HCT116 (cell line): ENCODE data around the gene BORCS8. TPM values are rescaled to one million over a fixed set of nuclear protein-coding genes. Genes with fewer than 3 reads are reported as not detected.

Experiments
- ATAC-seq: fragments of 200-7000 bp; cut with Tn5 transposase; 2 replicates; pipeline ENCODE4 v1.9.1; 2020; ENCODE audit warnings: mild to moderate bottlenecking, moderate library complexity
- BruUV-seq: library from RNA; stranded (reverse); fragments of 400-500 nt; replicated peaks from 2 replicates; lab custom pipeline; 2021; lab: Mats Ljungman, UMichigan
- CTCF ChIA-PET: fragments of 300-600 bp; sonication (Branson Sonifier 250); formaldehyde crosslinking; loops from one replicate; lab custom pipeline; 2021; ENCODE audit warnings: antibody characterized with exemption; lab: Charles Lee
- POLR2A ChIA-PET: fragments of 300-600, 350-600 bp; sonication (Branson Sonifier 250); formaldehyde crosslinking; loops from one replicate; lab custom pipeline; 2021; ENCODE audit warnings: antibody characterized with exemption; lab: Charles Lee
- RAD21 ChIA-PET, 2 experiments: fragments of 300-600 bp; sonication (Branson Sonifier 250); formaldehyde crosslinking; loops; one replicate each; lab custom pipeline; 2023; ENCODE audit warnings: low total read pairs in 2 of 2; ENCODE audit not compliant: uncharacterized antibody in 2 of 2, unreplicated experiment in 2 of 2, low non-redundant PET in 1 of 2; lab: Charles Lee
- DNase-seq: peaks from one replicate; pipeline ENCODE4 v3.0.0-alpha.2; 2010; ENCODE audit warnings: low read depth, low spot score
- H2AFZ ChIP-seq: fragments of 200-600 bp; shearing (Covaris generic), sonication (generic); 2 replicates; pipeline ENCODE4 v1.6.1; 2017; ENCODE audit warnings: low read depth, mixed run types, mixed read lengths, antibody characterized with exemption, low read length; ENCODE audit not compliant: poor library complexity, severe bottlenecking
- H3K27ac ChIP-seq: 2 replicates; pipeline ENCODE4 v1.5.1; 2012; ENCODE audit warnings: low read depth, low read length
- H3K27me3 ChIP-seq: fragments of 200-600 bp; sonication (generic); 2 replicates; pipeline ENCODE4 v1.6.1; 2016; ENCODE audit warnings: mixed run types, low read length, mixed read lengths; ENCODE audit not compliant: insufficient read depth
- H3K36me3 ChIP-seq, 2 experiments: fragments of 200-500 bp in 1 of 2; fragments of 200-600 bp in 1 of 2; sonication (Bioruptor generic) in 1 of 2; sonication (generic) in 1 of 2; 2 replicates each; pipeline versions ENCODE4 v1.5.1 to v1.6.1; 2014 to 2016; ENCODE audit warnings: low read length in 2 of 2, inconsistent platforms in 1 of 2, mixed read lengths in 1 of 2, mixed run types in 1 of 2; ENCODE audit not compliant: insufficient read depth in 2 of 2, control insufficient read depth in 1 of 2
- H3K4me1 ChIP-seq, 2 experiments: fragments of 200-600 bp in 1 of 2; sonication (generic) in 1 of 2; 2 replicates each; pipeline versions ENCODE4 v1.5.1 to v1.6.1; 2012 to 2017; ENCODE audit warnings: low read length in 2 of 2, inconsistent platforms in 1 of 2, mild to moderate bottlenecking in 1 of 2, mixed read lengths in 1 of 2, mixed run types in 1 of 2, moderate library complexity in 1 of 2; ENCODE audit not compliant: insufficient read depth in 2 of 2, control insufficient read depth in 1 of 2
- H3K4me2 ChIP-seq: fragments of 200-600 bp; sonication (generic); 2 replicates; pipeline ENCODE4 v1.6.1; 2017; ENCODE audit warnings: mixed run types, low read length, mixed read lengths
- H3K4me3 ChIP-seq, 2 experiments: fragments of 200-600 bp in 1 of 2; sonication (generic) in 1 of 2; replicated peaks in 1 of 2; 2 replicates each; pipeline ENCODE4 v1.5.1; 2011 to 2016; ENCODE audit warnings: low read length in 2 of 2, control low read depth in 1 of 2, low read depth in 1 of 2, mild to moderate bottlenecking in 1 of 2, mixed read lengths in 1 of 2, mixed run types in 1 of 2
- H3K79me2 ChIP-seq: fragments of 200-600 bp; sonication (generic); 2 replicates; pipeline ENCODE4 v1.6.1; 2017; ENCODE audit warnings: mild to moderate bottlenecking, mixed run types, low read length, moderate library complexity, mixed read lengths; ENCODE audit not compliant: insufficient read depth
- H3K9ac ChIP-seq: fragments of 200-600 bp; sonication (generic); 2 replicates; pipeline ENCODE4 v1.6.1; 2016; ENCODE audit warnings: low read length, mixed read lengths
- H3K9me2 ChIP-seq: fragments of 200-600 bp; sonication (generic), shearing (Covaris generic); 2 replicates; pipeline ENCODE4 v1.6.1; 2017; ENCODE audit warnings: mixed run types, mild to moderate bottlenecking, moderate library complexity; ENCODE audit not compliant: insufficient read depth
- H3K9me3 ChIP-seq, 2 experiments: fragments of 200-500 bp in 1 of 2; fragments of 200-600 bp in 1 of 2; sonication (Bioruptor generic) in 1 of 2; sonication (generic) in 1 of 2; 2 replicates each; pipeline ENCODE4 v1.6.1; 2014 to 2017; ENCODE audit warnings: low read length in 2 of 2, mixed read lengths in 2 of 2, inconsistent platforms in 1 of 2, low read depth in 1 of 2, mild to moderate bottlenecking in 1 of 2, mixed run types in 1 of 2, moderate library complexity in 1 of 2; ENCODE audit not compliant: control insufficient read depth in 1 of 2, insufficient read depth in 1 of 2
- H4K20me1 ChIP-seq: fragments of 200-600 bp; sonication (generic), shearing (Covaris generic); 2 replicates; pipeline ENCODE4 v1.6.1; 2017; ENCODE audit warnings: mixed run types, mild to moderate bottlenecking, moderate library complexity; ENCODE audit not compliant: insufficient read depth
- CBX3 ChIP-seq: IDR thresholded peaks from 2 replicates; pipeline ENCODE4 v1.6.1; 2012; ENCODE audit warnings: low read depth
- CEBPB ChIP-seq: IDR thresholded peaks from 2 replicates; pipeline ENCODE4 v1.6.1; 2012; ENCODE audit warnings: low read depth
- EGR1 ChIP-seq: IDR thresholded peaks from 2 replicates; pipeline ENCODE4 v1.6.1; 2012; ENCODE audit warnings: low read depth
- EZH2phosphoT487 ChIP-seq: fragments of 200-600 bp; IDR thresholded peaks from 2 replicates; pipeline ENCODE4 v1.6.1; 2018; ENCODE audit warnings: antibody characterized with exemption, borderline replicate concordance
- JUND ChIP-seq: IDR thresholded peaks from 2 replicates; pipeline ENCODE4 v1.6.1; 2012
- POLR2A ChIP-seq: IDR thresholded peaks from 2 replicates; pipeline ENCODE4 v1.7.0; 2011; ENCODE audit warnings: borderline replicate concordance; ENCODE audit not compliant: insufficient read depth, insufficient read length; ENCODE audit errors: extremely low read depth
- POLR2AphosphoS5 ChIP-seq: IDR thresholded peaks from 2 replicates; pipeline ENCODE4 v1.6.1; 2011; ENCODE audit warnings: mild to moderate bottlenecking, low read depth, low read length, moderate library complexity
- SIN3A ChIP-seq: IDR thresholded peaks from 2 replicates; pipeline ENCODE4 v1.6.1; 2012; ENCODE audit warnings: low read depth
- SP1 ChIP-seq: IDR thresholded peaks from 2 replicates; pipeline ENCODE4 v1.6.1; 2012; ENCODE audit warnings: low read depth
- SRF ChIP-seq: IDR thresholded peaks from 2 replicates; pipeline ENCODE4 v1.6.1; 2012; ENCODE audit warnings: low read depth
- ZFX ChIP-seq: fragments of 450-650 bp; IDR thresholded peaks from 2 replicates; pipeline ENCODE4 v1.6.1; 2017
- ZNF274 ChIP-seq: fragments of 200-500 bp; sonication (Bioruptor generic); IDR thresholded peaks from 2 replicates; pipeline ENCODE4 v1.6.1; 2014; ENCODE audit warnings: mild to moderate bottlenecking, low read depth, low read length, inconsistent platforms
- intact Hi-C: fragments of 100-400 bp; cut with micrococcal nuclease; formaldehyde crosslinking; loops from 2 replicates; pipeline ENCODE4 v1.10.0; 2022
- total RNA-seq: library from RNA; stranded (reverse); gene quantifications from one replicate; pipeline ENCODE4 v1.2.1, GENCODE V29; 2021; ENCODE audit not compliant: unreplicated experiment
- TF ChIP-seq, protein P1 (sequence below): IDR thresholded peaks from 2 replicates; pipeline ENCODE4 v1.6.1; 2012
- TF ChIP-seq, protein P2 (sequence below): IDR thresholded peaks from 2 replicates; pipeline ENCODE4 v1.6.1; 2011; ENCODE audit warnings: mild to moderate bottlenecking, low read length, moderate library complexity; ENCODE audit not compliant: insufficient replicate concordance; ENCODE audit errors: extremely low read depth
- TF ChIP-seq, protein P3 (sequence below), 3 experiments: fragments of 200-600 bp in 1 of 3; sonication (generic) in 1 of 3; IDR thresholded peaks in 2 of 3; conservative IDR thresholded peaks in 1 of 3; 2 replicates each; pipeline ENCODE4 v1.5.1; 2012 to 2017; ENCODE audit warnings: low read depth in 2 of 3, low read length in 2 of 3, antibody characterized with exemption in 1 of 3, borderline replicate concordance in 1 of 3, control low read depth in 1 of 3, mild to moderate bottlenecking in 1 of 3, mixed read lengths in 1 of 3, mixed run types in 1 of 3, moderate library complexity in 1 of 3; ENCODE audit not compliant: insufficient read depth in 1 of 3
- TF ChIP-seq, protein P4 (sequence below): IDR thresholded peaks from 2 replicates; pipeline ENCODE4 v1.6.1; 2012; ENCODE audit warnings: low read depth
- TF ChIP-seq, protein P5 (sequence below): IDR thresholded peaks from 2 replicates; pipeline ENCODE4 v1.6.1; 2012

Gene BORCS8
- total RNA-seq, 1 experiment from 2014 or later, result 17.1 TPM

DNA sequence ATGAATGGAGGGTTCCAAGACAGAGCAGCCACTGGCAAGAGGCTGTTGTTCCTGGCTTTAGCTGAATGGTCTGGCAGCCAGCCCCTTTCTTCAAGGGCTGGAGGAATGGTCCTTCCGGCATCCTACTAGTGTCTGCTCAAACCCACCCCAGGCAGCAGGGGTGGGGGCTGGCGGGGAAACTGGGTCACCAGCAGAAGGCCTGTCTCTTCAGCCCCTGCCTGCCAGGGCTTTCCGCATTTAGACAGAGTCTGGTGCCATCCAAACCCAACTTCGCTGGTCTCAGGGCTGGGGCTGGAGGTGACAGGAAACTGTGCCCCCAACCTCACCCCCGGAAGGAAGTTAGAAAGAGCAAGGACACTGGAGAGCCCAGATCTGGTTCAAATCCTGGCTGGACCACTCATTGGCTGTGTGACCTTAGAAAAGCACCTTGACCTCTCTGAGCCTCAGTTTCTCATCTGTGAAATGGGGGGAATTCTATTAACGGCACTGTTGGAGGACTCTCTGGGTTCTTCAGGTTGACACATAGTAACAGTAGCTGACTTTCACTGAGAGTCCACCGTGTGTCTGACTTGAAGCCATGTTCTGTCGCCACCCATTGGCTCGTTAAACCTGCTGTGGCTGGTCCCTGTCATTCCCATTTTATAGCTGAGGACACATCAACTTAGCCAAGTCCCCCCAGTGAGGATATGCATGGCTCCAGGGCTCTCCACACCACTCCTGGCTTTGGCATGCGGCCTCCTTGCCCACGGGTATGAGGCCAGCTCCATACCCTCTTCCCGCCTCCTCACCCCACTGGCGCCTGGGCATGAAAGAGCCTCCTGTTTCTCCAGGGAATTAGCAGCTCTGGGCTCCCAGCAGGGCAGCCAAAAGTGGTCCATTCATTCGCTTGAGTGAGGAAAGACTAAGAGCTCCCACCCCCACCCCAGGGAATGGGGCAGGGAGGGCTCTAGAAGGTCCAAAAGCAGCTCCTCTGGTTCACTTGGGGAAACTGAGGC lies 13.8 kb upstream of the BORCS8 start:
- no TSS peak for BruUV-seq
- H3K27me3 ChIP-seq, result no peaks in the 10 kb centered on the region
- ATAC-seq (no peak), DNase-seq (no peak)
- ChIA-PET CTCF (no interaction called here), POLR2A (no interaction called here), RAD21 (no interaction called here)
- H4K20me1 ChIP-seq, result no peaks in the 10 kb centered on the region
- no peaks in the 10 kb centered on the region for H3K9me2 ChIP-seq
- no peak overlapping the region for H3K9ac ChIP-seq
- H3K9me3 ChIP-seq, result no peaks in the 10 kb centered on the region
- TF ChIP-seq SRF, result no peak
- TF ChIP-seq, protein P1, sequence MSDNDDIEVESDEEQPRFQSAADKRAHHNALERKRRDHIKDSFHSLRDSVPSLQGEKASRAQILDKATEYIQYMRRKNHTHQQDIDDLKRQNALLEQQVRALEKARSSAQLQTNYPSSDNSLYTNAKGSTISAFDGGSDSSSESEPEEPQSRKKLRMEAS, result no peak
- TF ChIP-seq, protein P2, sequence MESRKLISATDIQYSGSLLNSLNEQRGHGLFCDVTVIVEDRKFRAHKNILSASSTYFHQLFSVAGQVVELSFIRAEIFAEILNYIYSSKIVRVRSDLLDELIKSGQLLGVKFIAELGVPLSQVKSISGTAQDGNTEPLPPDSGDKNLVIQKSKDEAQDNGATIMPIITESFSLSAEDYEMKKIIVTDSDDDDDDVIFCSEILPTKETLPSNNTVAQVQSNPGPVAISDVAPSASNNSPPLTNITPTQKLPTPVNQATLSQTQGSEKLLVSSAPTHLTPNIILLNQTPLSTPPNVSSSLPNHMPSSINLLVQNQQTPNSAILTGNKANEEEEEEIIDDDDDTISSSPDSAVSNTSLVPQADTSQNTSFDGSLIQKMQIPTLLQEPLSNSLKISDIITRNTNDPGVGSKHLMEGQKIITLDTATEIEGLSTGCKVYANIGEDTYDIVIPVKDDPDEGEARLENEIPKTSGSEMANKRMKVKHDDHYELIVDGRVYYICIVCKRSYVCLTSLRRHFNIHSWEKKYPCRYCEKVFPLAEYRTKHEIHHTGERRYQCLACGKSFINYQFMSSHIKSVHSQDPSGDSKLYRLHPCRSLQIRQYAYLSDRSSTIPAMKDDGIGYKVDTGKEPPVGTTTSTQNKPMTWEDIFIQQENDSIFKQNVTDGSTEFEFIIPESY, result no peak
- no peak for TF ChIP-seq JUND
- no peak for TF ChIP-seq ZNF274
- TF ChIP-seq CBX3, result no peak
- no peak for TF ChIP-seq EZH2phosphoT487
- no peak for TF ChIP-seq SP1
- TF ChIP-seq, protein P3, sequence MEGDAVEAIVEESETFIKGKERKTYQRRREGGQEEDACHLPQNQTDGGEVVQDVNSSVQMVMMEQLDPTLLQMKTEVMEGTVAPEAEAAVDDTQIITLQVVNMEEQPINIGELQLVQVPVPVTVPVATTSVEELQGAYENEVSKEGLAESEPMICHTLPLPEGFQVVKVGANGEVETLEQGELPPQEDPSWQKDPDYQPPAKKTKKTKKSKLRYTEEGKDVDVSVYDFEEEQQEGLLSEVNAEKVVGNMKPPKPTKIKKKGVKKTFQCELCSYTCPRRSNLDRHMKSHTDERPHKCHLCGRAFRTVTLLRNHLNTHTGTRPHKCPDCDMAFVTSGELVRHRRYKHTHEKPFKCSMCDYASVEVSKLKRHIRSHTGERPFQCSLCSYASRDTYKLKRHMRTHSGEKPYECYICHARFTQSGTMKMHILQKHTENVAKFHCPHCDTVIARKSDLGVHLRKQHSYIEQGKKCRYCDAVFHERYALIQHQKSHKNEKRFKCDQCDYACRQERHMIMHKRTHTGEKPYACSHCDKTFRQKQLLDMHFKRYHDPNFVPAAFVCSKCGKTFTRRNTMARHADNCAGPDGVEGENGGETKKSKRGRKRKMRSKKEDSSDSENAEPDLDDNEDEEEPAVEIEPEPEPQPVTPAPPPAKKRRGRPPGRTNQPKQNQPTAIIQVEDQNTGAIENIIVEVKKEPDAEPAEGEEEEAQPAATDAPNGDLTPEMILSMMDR (IDR thresholded peaks at IDR 0.05 in 2 of 3, conservative IDR thresholded peaks at IDR 0.05 in 1 of 3; ENCODE audit: borderline replicate concordance in 1 of 3, insufficient read depth in 1 of 3, low read depth in 2 of 3, low read length in 2 of 3), result no peak
- no peak for TF ChIP-seq POLR2A
- TF ChIP-seq, protein P4, sequence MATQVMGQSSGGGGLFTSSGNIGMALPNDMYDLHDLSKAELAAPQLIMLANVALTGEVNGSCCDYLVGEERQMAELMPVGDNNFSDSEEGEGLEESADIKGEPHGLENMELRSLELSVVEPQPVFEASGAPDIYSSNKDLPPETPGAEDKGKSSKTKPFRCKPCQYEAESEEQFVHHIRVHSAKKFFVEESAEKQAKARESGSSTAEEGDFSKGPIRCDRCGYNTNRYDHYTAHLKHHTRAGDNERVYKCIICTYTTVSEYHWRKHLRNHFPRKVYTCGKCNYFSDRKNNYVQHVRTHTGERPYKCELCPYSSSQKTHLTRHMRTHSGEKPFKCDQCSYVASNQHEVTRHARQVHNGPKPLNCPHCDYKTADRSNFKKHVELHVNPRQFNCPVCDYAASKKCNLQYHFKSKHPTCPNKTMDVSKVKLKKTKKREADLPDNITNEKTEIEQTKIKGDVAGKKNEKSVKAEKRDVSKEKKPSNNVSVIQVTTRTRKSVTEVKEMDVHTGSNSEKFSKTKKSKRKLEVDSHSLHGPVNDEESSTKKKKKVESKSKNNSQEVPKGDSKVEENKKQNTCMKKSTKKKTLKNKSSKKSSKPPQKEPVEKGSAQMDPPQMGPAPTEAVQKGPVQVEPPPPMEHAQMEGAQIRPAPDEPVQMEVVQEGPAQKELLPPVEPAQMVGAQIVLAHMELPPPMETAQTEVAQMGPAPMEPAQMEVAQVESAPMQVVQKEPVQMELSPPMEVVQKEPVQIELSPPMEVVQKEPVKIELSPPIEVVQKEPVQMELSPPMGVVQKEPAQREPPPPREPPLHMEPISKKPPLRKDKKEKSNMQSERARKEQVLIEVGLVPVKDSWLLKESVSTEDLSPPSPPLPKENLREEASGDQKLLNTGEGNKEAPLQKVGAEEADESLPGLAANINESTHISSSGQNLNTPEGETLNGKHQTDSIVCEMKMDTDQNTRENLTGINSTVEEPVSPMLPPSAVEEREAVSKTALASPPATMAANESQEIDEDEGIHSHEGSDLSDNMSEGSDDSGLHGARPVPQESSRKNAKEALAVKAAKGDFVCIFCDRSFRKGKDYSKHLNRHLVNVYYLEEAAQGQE, result no peak
- no peak for TF ChIP-seq SIN3A
- no peak for TF ChIP-seq ZFX
- TF ChIP-seq POLR2AphosphoS5, result no peak
- TF ChIP-seq CEBPB, result no peak
- TF ChIP-seq, protein P5, sequence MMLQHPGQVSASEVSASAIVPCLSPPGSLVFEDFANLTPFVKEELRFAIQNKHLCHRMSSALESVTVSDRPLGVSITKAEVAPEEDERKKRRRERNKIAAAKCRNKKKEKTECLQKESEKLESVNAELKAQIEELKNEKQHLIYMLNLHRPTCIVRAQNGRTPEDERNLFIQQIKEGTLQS, result no peak
- no peak for TF ChIP-seq EGR1
- intact Hi-C loops, result no loop called here
- H3K27ac ChIP-seq, result no peak overlapping the region
- no peak overlapping the region for H3K4me3 ChIP-seq
- peaks cover 10 to 36% of the 10 kb centered on the region in 2 experiments; a peak in 3 of 4 replicates for H3K4me1 ChIP-seq
- H2AFZ ChIP-seq, result no peak overlapping the region
- peaks cover 22% of the 10 kb centered on the region for H3K79me2 ChIP-seq
- H3K4me2 ChIP-seq, result no peak overlapping the region
- H3K36me3 ChIP-seq, result peaks cover 2 to 8% of the 10 kb centered on the region in 2 experiments; a peak in 1 of 4 replicates
